ENCODE results near the gene OR2AT4.
"Not testable (repeated sequence)": the region's sequence is repeated elsewhere in the genome, so short reads cannot be mapped to it uniquely, and the experiment has no call there.

OR2AT4 gene

DNA sequence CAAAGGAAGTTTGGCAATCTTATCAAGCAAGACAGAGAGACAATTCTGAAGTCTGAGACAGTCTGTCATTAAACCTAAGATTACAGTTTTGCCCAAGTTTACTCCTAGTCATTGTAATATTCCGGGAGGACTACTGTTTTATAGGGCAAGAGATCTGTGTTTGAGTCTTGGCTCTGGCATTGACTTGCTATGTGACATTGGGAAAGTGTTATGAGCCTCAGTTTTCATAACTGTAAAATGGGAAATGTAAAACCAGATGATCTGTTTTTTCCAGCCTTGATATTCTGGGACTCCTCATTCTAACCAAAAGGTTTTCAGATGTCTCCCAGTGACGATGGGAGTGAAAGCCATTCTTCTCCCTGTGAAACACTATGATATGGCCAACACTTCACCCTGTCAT lies 29.9 kb upstream of the OR2AT4 start:
- ChIA-PET POLR2A (no interaction called here), CTCF (interaction anchor here (2.1 kb wide), 1 partner anchor 14 kb away, joined by 7 read pairs; no protein-coding TSS in a partner anchor)
- Histone ChIP-seq H3K9me3 (ENCODE audit: control extremely low read depth in 1 of 5, control insufficient read depth in 4 of 5, insufficient read depth in 2 of 5, low read depth in 1 of 5, low read length in 4 of 5) (peaks cover 0 to 3% (median 0%) of the 10 kb centered on the region in 5 experiments), H3K4me1 (ENCODE audit: control extremely low read depth in 1 of 4, control insufficient read depth in 4 of 4, insufficient read depth in 4 of 4, low read length in 3 of 4) (no peaks in the 10 kb centered on the region), H3K27me3 (replicated peaks in 2 of 5; ENCODE audit: control insufficient read depth in 4 of 5, insufficient read depth in 5 of 5, low read length in 4 of 5) (peaks cover 0 to 3% (median 0%) of the 10 kb centered on the region in 5 experiments), H3K4me3 (ENCODE audit: control insufficient read depth in 1 of 7, extremely low read depth in 1 of 7, insufficient read depth in 4 of 7, low read depth in 2 of 7, low read length in 6 of 7) (no peak overlapping the region), H3K36me3 (ENCODE audit: control insufficient read depth in 4 of 4, insufficient read depth in 4 of 4, low read length in 3 of 4) (no peaks in the 10 kb centered on the region), H3K27ac (ENCODE audit: insufficient read depth in 1 of 2, low read depth in 1 of 2, low read length in 2 of 2, poor library complexity in 1 of 2, severe bottlenecking in 2 of 2) (no peak overlapping the region)
- WGBS (ENCODE audit: insufficient coverage) = 89% methylated on average over 2 of the region's 2 CpGs
- DNase-seq = no peak

DNA sequence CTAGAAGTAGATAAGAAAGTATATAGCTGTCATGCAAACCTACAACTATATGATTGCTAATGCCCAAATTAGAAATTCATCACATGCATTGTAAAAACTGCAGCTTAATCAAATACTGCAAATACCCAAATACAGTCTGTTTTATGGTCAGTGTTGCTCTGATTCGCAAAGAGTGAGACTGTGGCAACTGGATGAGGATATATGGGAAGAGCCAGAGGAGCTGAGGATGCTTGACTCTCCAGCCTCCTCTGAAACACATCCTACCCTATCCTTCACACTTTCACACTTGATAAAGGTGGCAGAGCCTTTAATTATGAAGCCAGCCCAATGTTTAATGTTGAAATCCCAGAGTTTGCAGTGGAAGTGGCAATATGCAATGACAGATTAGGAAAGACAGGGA lies 21.9 kb upstream of the OR2AT4 start:
- POLR2A ChIA-PET = no interaction called here

DNA sequence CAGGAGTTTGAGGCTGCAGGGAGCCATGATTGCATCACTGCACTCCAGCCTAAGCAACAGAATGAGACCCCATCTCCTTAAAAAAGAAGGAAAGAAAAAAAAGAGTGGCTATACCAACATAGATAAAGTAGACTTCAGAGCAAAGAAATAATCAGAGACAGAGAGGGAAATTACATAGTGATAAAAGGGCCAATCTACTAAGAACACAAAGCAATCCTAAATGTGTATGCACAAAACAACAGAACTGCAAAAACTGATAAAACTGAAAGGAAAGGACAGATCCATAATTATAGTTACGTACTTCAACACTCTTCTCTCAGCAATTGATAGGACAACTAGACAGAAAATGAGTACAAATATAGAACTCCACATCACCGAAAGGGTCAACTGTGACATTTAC lies 17.8 kb upstream of the OR2AT4 start:
- no peaks in the 10 kb centered on the region for H3K36me3 ChIP-seq (ENCODE audit: control insufficient read depth in 4 of 4, insufficient read depth in 4 of 4, low read length in 3 of 4)
- no peak for DNase-seq
- POLR2A ChIA-PET = no interaction called here
- WGBS (ENCODE audit: insufficient coverage) = 100% methylated on average over 1 of the region's 2 CpGs
- no peak overlapping the region for H3K4me3 ChIP-seq (ENCODE audit: control insufficient read depth in 1 of 7, extremely low read depth in 1 of 7, insufficient read depth in 4 of 7, low read depth in 2 of 7, low read length in 6 of 7)
- H3K9me3 ChIP-seq (ENCODE audit: control extremely low read depth in 1 of 5, control insufficient read depth in 4 of 5, insufficient read depth in 2 of 5, low read depth in 1 of 5, low read length in 4 of 5) = peaks cover 2 to 30% (median 6%) of the 10 kb centered on the region in 5 experiments
- no peaks in the 10 kb centered on the region for H3K4me1 ChIP-seq (ENCODE audit: control extremely low read depth in 1 of 4, control insufficient read depth in 4 of 4, insufficient read depth in 4 of 4, low read length in 3 of 4)
- H3K27ac ChIP-seq (ENCODE audit: insufficient read depth in 1 of 2, low read depth in 1 of 2, low read length in 2 of 2, poor library complexity in 1 of 2, severe bottlenecking in 2 of 2) = no peak overlapping the region
- H3K27me3 ChIP-seq (replicated peaks in 2 of 5; ENCODE audit: control insufficient read depth in 4 of 5, insufficient read depth in 5 of 5, low read length in 4 of 5) = peaks cover 0 to 4% (median 0%) of the 10 kb centered on the region in 5 experiments
- CTCF ChIA-PET = no interaction called here

More for the DNA sequence above, 21.9 kb upstream of the OR2AT4 start:
- Histone ChIP-seq H3K36me3 (ENCODE audit: control insufficient read depth in 4 of 4, insufficient read depth in 4 of 4, low read length in 3 of 4) (no peaks in the 10 kb centered on the region), H3K27ac (ENCODE audit: insufficient read depth in 1 of 2, low read depth in 1 of 2, low read length in 2 of 2, poor library complexity in 1 of 2, severe bottlenecking in 2 of 2) (no peak overlapping the region), H3K9me3 (ENCODE audit: control extremely low read depth in 1 of 5, control insufficient read depth in 4 of 5, insufficient read depth in 2 of 5, low read depth in 1 of 5, low read length in 4 of 5) (peaks cover 0 to 14% (median 6%) of the 10 kb centered on the region in 5 experiments), H3K27me3 (replicated peaks in 2 of 5; ENCODE audit: control insufficient read depth in 4 of 5, insufficient read depth in 5 of 5, low read length in 4 of 5) (no peaks in the 10 kb centered on the region), H3K4me1 (ENCODE audit: control extremely low read depth in 1 of 4, control insufficient read depth in 4 of 4, insufficient read depth in 4 of 4, low read length in 3 of 4) (no peaks in the 10 kb centered on the region), H3K4me3 (ENCODE audit: control insufficient read depth in 1 of 7, extremely low read depth in 1 of 7, insufficient read depth in 4 of 7, low read depth in 2 of 7, low read length in 6 of 7) (no peak overlapping the region)
- DNase-seq = no peak
- CTCF ChIA-PET = no interaction called here
- no CpG with 5 or more reads among the region's 1 CpG for WGBS (ENCODE audit: insufficient coverage)

DNA sequence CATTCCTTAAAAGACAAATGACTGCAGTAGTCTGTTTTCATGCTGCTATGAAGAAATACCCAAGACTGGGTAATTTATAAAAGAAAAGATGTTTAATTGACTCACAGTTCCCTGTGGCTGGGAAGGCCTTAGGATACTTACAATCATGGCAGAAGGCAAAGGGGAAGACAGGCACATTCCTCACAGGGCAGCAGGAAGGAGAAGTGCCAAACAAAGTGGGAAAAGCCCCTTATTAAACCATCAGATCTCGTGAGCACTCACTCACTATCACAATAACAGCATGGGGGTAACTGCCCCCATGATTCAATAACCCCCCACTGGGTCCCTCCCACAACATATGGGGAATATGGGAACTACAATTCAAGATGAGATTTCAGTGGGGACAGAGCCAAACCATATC lies 16.4 kb upstream of the OR2AT4 start:
- H3K4me3 ChIP-seq (ENCODE audit: control insufficient read depth in 1 of 7, extremely low read depth in 1 of 7, insufficient read depth in 4 of 7, low read depth in 2 of 7, low read length in 6 of 7) = no peak overlapping the region
- no peak overlapping the region for H3K27ac ChIP-seq (ENCODE audit: insufficient read depth in 1 of 2, low read depth in 1 of 2, low read length in 2 of 2, poor library complexity in 1 of 2, severe bottlenecking in 2 of 2)
- H3K9me3 ChIP-seq (ENCODE audit: control extremely low read depth in 1 of 5, control insufficient read depth in 4 of 5, insufficient read depth in 2 of 5, low read depth in 1 of 5, low read length in 4 of 5) = peaks cover 2 to 22% (median 4%) of the 10 kb centered on the region in 5 experiments
- peaks cover 0 to 4% (median 0%) of the 10 kb centered on the region in 5 experiments for H3K27me3 ChIP-seq (replicated peaks in 2 of 5; ENCODE audit: control insufficient read depth in 4 of 5, insufficient read depth in 5 of 5, low read length in 4 of 5)
- WGBS (ENCODE audit: insufficient coverage) = 33% methylated on average over 1 of the region's 1 CpG
- POLR2A ChIA-PET = no interaction called here
- CTCF ChIA-PET = no interaction called here
- no peaks in the 10 kb centered on the region for H3K36me3 ChIP-seq (ENCODE audit: control insufficient read depth in 4 of 4, insufficient read depth in 4 of 4, low read length in 3 of 4)
- H3K4me1 ChIP-seq (ENCODE audit: control extremely low read depth in 1 of 4, control insufficient read depth in 4 of 4, insufficient read depth in 4 of 4, low read length in 3 of 4) = no peaks in the 10 kb centered on the region
- no peak for DNase-seq

DNA sequence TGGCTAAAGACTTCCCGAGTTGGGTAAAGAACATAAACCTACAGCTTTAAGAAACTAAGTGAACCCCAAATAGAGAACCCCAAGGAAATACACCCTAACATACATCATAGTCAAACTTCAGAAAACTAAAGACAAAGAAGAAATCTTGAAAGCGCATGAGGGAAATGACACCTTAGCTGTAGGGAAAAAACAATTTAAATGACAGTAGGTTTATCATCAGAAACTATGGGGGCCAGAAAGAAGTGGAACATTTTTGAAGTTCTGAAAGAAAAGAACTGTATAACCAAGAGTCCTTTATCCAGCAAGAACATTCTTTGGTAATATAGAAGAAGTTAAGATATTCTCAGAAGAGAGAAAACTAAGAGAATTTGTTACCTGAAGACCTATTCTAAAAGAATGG lies 15.5 kb upstream of the OR2AT4 start:
- Histone ChIP-seq H3K27me3 (replicated peaks in 2 of 5; ENCODE audit: control insufficient read depth in 4 of 5, insufficient read depth in 5 of 5, low read length in 4 of 5) (peaks cover 0 to 4% (median 0%) of the 10 kb centered on the region in 5 experiments), H3K4me1 (ENCODE audit: control extremely low read depth in 1 of 4, control insufficient read depth in 4 of 4, insufficient read depth in 4 of 4, low read length in 3 of 4) (no peaks in the 10 kb centered on the region), H3K36me3 (ENCODE audit: control insufficient read depth in 4 of 4, insufficient read depth in 4 of 4, low read length in 3 of 4) (no peaks in the 10 kb centered on the region), H3K27ac (ENCODE audit: insufficient read depth in 1 of 2, low read depth in 1 of 2, low read length in 2 of 2, poor library complexity in 1 of 2, severe bottlenecking in 2 of 2) (no peak overlapping the region), H3K4me3 (ENCODE audit: control insufficient read depth in 1 of 7, extremely low read depth in 1 of 7, insufficient read depth in 4 of 7, low read depth in 2 of 7, low read length in 6 of 7) (no peak overlapping the region), H3K9me3 (ENCODE audit: control extremely low read depth in 1 of 5, control insufficient read depth in 4 of 5, insufficient read depth in 2 of 5, low read depth in 1 of 5, low read length in 4 of 5) (peaks cover 0 to 22% (median 3%) of the 10 kb centered on the region in 5 experiments)
- POLR2A ChIA-PET = no interaction called here
- WGBS (ENCODE audit: insufficient coverage) = no CpG with 5 or more reads among the region's 2 CpGs
- DNase-seq = no peak
- CTCF ChIA-PET = interaction anchor here (1.1 to 1.2 kb wide), 2 partner anchors 22 to 28 kb away, joined by 3 read pairs; no protein-coding TSS in a partner anchor

DNA sequence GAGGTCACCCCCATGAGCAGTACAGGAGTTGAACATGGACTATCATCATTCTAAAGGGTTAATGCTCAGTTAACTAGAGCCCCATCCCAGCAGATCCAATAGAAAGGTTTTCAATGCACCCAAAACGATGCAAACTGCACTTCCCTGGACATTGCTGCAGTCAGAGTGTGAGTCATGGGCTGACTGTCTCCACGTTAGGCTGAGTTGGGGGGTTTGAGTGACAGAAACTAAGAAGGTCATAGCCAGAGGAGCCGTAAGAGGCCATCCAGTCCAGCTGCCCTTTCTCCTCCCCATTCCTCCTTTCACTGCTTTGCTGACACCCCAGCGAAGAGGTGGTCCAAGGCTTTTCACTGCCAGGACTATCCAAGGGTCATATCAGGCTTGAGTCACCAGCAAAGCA lies 10.5 kb upstream of the OR2AT4 start:
- CTCF ChIA-PET = interaction anchor here (1.1 kb wide), 1 partner anchor 9 kb away, joined by 3 read pairs; no protein-coding TSS in a partner anchor
- Histone ChIP-seq H3K36me3 (ENCODE audit: control insufficient read depth in 4 of 4, insufficient read depth in 4 of 4, low read length in 3 of 4) (no peaks in the 10 kb centered on the region), H3K9me3 (ENCODE audit: control extremely low read depth in 1 of 5, control insufficient read depth in 4 of 5, insufficient read depth in 2 of 5, low read depth in 1 of 5, low read length in 4 of 5) (peaks cover 0 to 5% (median 2%) of the 10 kb centered on the region in 5 experiments), H3K27ac (ENCODE audit: insufficient read depth in 1 of 2, low read depth in 1 of 2, low read length in 2 of 2, poor library complexity in 1 of 2, severe bottlenecking in 2 of 2) (no peak overlapping the region), H3K4me1 (ENCODE audit: control extremely low read depth in 1 of 4, control insufficient read depth in 4 of 4, insufficient read depth in 4 of 4, low read length in 3 of 4) (no peaks in the 10 kb centered on the region), H3K4me3 (ENCODE audit: control insufficient read depth in 1 of 7, extremely low read depth in 1 of 7, insufficient read depth in 4 of 7, low read depth in 2 of 7, low read length in 6 of 7) (no peak overlapping the region), H3K27me3 (replicated peaks in 2 of 5; ENCODE audit: control insufficient read depth in 4 of 5, insufficient read depth in 5 of 5, low read length in 4 of 5) (peaks cover 0 to 4% (median 2%) of the 10 kb centered on the region in 5 experiments)
- 76% methylated on average over 4 of the region's 4 CpGs for WGBS (ENCODE audit: insufficient coverage)
- POLR2A ChIA-PET = no interaction called here
- DNase-seq = no peak

DNA sequence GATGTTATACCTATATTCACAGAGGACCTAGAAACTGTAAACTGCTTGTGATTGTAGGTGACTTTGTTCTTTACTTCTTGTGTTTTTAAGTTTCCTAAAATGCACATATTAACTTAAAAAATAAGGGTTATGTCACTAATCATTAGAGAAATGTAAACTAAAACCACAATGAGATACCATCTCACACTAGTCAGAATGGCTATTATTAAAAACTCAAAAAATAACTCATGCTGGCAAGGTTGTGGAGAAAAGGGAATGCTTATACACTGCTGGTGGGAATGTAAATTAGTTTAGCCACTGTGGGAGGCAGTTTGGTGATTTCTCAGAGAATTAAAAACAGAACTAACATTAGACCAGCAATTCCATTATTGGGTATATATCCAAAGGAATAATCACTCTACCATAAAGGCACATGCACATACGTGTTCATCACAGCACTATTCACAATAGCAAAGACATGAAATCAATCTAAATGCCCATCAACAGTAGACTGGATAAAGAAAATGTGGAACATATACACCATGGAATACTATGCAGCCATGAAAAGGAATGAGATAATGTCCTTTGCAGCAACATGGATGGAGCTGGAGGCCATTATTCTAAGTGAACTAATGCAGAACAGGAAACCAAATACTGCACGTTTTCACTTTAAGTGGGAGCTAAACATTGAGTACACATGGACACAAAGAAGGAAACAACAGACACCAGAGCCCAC lies 9.4 kb upstream of the OR2AT4 start:
- H3K9me3 ChIP-seq (ENCODE audit: control extremely low read depth in 1 of 5, control insufficient read depth in 4 of 5, insufficient read depth in 2 of 5, low read depth in 1 of 5, low read length in 4 of 5); POLR2A ChIA-PET; H3K27ac ChIP-seq (ENCODE audit: insufficient read depth in 1 of 2, low read depth in 1 of 2, low read length in 2 of 2, poor library complexity in 1 of 2, severe bottlenecking in 2 of 2); H3K4me1 ChIP-seq (ENCODE audit: control extremely low read depth in 1 of 4, control insufficient read depth in 4 of 4, insufficient read depth in 4 of 4, low read length in 3 of 4); H3K36me3 ChIP-seq (ENCODE audit: control insufficient read depth in 4 of 4, insufficient read depth in 4 of 4, low read length in 3 of 4); H3K27me3 ChIP-seq (replicated peaks in 2 of 5; ENCODE audit: control insufficient read depth in 4 of 5, insufficient read depth in 5 of 5, low read length in 4 of 5); H3K4me3 ChIP-seq (ENCODE audit: control insufficient read depth in 1 of 7, extremely low read depth in 1 of 7, insufficient read depth in 4 of 7, low read depth in 2 of 7, low read length in 6 of 7); DNase-seq: not testable (repeated sequence)
- 80% methylated on average over 1 of the region's 2 CpGs for WGBS (ENCODE audit: insufficient coverage)
- CTCF ChIA-PET = interaction anchor here (1.1 kb wide), 1 partner anchor 10 kb away, joined by 3 read pairs; no protein-coding TSS in a partner anchor

All from common myeloid progenitor, CD34-positive (primary cell).